HG02943 (cell line): ENCODE results near the gene P2RY8.
"Not testable (repeated sequence)": the region's sequence is repeated elsewhere in the genome, so short reads cannot be mapped to it uniquely, and the experiment has no call there.

Experiments
- ATAC-seq: cut with Tn5 transposase; IDR thresholded peaks from one replicate; pipeline ENCODE4 v1.9.1; 2021; ENCODE audit warnings: mild to moderate bottlenecking, low read depth, moderate library complexity; ENCODE audit not compliant: unreplicated experiment

The P2RY8 gene

DNA sequence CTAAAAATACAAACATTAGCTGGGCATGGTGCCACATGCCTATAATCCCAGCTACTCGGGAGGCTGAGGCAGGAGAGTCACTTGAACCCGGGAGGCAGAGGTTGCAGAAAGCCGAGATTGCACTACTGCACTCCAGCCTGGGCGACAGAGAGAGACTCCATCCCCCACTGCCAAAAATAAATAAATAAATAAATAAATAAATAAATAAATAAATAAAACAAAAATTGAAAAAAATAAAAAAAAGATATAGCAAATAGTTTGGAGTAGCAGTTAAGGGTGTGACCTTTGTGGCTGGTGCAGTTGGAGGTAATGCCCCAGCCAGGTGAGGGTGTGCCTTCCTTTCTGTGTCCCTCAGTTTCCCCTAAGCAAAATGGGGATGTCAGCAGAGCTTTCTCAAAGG, 14.1 kb downstream of the P2RY8 start:
- ATAC-seq, result not testable (repeated sequence)

DNA sequence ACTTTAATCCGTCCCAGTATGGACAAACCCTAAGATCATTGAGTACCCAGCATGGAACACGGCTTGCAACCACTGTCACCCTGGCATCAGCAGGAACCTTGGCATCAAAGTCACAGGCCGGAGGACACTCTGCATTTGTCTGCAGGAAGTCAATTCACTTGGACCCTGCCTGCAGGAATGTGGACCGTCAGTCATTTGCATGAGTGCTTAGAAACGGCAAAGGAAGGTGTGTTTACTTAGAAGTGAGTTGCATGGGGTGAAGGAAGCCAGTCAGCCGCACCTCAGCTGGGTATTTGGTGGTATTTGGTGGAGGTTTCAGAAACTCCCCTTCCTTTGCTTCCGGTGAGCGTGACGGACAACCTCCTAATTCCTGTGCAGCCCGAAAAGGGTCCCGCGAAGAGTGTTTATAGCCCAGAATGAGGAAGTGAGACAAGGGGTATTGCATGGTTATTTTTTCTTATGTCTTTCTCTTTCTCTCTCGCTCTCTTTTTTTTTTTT, 15.5 kb downstream of the P2RY8 start:
- ATAC-seq, result peak; percentile 92

DNA sequence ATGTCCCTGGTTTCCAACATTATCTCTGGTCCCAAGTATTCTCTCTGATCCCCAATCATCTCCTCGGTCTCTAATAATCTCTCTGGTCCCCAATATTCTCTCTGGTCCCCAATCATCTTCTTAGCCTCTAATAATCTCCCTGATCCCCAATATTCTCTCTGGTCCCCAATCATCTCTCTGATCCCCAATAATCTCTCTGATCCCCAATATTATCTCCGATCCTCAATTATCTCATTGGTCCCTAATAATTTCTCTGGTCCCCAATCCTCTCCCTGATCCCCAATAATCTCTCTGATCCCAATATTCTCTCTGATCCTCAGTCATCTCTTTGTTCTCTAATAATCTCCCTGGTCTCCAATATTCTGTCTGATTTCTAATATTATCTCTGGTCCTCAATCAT, 16.6 kb downstream of the P2RY8 start:
- ATAC-seq, result no peak

DNA sequence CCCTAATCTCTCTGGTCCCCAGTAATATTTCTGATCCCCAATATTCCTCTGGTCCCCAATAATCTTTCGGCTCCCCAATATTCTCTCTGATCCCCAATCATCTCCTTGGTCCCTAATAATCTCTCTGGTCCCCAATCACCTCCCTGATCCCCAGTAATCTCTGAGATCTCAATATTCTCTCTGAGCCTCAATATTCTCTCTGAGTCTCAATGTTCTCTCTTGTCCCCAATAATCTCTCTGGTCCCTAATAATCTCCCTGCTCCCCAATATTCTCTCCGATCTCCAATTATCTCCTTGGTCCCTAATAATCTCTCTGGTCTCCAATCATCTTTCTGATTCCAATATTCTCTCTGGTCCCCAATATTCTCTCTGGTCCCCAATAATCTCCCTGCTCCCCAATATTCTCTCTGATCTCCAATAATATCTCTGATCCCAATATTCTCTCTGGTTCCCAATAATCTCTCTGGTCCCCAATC, 17.9 kb downstream of the P2RY8 start:
- no peak for ATAC-seq

DNA sequence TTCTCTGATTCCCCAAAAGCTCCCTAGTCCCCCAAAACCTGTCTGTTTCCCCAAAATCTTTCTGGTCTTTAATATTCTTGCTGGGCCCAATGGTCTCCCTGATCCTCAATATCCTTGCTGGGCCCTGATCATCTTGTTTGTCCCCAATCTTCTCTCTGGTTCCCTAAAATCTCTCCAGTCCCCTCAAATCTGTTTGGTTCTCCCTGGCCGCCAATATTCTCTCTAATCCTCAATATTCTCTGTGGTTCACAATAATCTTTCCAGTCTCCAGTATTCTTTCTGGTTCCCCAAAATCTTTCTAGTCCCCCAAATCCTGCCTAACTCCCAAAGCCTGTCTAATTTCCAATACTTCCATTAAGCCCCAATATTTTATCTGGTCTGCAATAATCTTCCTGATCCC, 18.5 kb downstream of the P2RY8 start:
- no peak for ATAC-seq

DNA sequence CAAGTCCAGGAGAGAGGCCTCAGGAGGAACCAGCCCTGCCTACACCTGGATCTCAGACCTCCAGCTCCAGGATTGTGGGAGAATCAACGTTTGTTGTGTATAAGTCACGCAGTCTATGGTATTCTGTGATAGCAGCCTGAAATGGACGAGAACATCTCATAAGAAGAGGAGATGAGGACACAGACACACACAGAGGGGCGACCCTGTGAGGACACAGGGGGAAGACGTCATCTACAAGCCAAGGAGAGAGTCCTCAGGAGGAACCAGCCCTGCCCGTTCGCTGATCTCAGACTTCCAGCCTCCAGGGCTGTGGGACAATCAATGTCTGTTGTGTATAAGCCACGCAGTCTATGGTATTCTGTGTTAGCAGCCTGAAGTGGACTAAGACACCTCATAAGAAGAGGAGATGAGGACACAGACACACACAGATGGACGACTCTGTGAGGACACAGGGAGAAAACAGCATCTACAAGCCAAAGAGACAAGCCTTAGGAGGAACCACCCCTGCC, 20.3 kb downstream of the P2RY8 start:
- ATAC-seq, result no peak

DNA sequence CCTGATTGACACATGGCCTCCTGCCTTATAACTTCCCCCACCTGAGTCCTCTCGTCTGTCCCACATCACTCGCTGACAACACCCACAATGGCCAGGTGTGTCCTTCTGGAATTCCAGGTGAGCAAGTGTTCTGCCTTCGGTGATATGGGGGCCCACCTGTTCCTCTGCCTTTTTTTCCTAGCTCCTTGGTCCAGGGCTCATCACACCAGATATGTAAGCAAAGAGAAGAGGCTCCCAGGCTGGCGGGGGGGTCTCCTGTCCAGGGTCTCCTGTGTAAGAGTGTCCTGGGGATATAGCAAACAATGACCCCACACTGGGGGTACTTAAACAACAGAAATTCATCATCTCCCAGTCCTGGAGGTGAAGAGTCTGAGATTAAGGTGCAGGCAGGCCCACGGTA, 25.2 kb downstream of the P2RY8 start:
- ATAC-seq, result no peak

DNA sequence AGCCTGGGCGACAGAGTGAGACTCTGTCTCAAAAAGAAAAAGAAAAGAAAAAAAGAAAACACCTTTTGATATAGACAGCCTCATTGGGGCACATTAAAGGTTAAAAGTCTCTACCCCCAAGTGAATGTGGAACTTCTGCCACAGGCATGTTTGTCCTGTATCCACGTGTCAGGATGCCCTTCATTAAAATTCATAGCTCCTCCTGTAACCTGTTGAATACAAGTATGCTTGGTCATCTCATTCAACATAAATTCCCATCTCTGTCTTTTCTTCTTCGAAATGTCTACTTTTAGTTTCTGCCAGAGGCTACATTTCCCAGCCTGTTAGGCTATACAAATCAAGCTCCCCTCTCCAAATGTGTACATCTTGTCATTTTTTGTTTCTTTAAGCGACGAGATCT, 25.8 kb downstream of the P2RY8 start:
- no peak for ATAC-seq

DNA sequence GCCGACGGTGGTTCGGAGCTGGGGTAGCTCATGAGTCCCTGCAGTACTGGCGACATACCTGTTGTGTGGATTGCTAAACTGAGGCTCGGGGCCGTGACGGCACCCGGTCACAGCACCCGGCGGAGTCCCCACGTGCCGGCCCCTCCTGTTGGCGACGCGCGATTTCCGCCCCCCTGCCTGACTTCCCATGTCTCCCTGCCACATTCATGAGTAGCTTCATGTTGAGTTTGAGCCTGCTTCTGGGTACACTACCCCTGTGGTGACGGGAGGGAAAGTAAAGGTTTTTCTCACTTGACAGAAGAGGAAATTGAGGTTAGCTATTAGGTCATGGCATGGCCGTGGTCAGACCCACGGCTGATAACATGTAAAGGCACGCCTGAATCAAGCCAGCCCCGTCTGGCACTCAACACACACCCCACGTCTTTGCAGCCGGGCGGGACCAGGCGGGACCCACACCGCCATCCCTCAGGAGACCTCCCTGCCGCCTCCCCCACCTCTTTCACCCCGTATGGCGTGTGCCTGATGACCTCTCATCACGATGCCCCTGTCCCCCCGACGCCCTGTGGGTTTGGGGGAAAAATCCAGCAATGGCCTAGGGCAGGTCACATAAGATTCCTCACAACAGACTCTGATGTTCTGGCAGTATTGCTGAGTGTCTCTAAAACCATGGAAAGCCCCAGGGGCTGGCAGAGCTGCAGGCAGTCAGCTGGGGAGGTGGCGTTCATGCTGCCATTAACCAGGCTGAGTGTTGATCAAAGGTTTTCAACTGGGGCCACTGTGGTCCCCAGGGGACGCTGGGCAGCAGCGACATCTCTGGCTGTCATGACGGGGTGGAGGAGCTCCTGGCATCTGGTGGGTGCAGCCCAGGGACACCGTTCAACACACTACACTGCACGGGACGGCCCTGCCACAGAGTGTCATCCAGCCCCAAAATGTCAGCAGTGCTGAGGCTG, 29.2 kb downstream of the P2RY8 start:
- peak; percentile 72 for ATAC-seq

DNA sequence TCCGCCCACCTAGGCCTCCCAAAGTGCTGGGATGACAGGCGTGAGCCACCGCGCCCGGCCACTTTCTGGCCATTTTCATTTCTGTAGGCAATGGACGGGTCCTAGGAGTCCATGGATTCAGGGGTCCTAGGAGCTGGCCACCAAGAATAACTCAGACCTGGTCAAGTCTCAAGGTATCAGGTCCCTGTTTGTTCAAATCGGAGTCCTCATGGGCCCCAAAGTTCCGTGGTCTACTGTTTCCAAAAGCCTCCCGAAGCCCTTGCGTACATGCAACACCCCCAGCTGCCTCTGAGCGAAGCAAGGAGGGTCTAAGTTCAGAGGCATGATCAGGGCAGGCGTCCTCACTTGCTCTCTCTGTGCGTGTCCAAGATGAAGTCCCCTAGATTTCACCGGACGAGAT, 30.1 kb downstream of the P2RY8 start:
- no peak for ATAC-seq

DNA sequence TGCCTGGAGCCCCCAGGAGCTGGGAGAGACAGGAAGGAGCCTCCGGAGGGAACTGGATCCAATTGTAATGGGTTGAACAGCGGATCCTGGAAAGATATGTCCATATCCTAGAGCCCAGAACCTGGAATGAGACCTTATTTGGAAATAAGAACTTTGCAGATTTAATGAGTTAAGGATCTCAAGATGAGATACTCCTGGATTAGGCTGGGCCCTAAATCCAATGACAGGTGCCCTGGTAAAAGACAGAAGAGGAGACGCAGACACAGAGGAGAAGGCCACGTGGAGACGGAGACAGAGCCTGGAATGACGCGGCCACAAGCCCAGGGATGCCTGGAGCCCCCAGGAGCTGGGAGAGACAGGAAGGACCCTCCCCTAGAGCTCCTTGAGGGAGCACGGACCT, 34.1 kb downstream of the P2RY8 start:
- ATAC-seq, result no peak

DNA sequence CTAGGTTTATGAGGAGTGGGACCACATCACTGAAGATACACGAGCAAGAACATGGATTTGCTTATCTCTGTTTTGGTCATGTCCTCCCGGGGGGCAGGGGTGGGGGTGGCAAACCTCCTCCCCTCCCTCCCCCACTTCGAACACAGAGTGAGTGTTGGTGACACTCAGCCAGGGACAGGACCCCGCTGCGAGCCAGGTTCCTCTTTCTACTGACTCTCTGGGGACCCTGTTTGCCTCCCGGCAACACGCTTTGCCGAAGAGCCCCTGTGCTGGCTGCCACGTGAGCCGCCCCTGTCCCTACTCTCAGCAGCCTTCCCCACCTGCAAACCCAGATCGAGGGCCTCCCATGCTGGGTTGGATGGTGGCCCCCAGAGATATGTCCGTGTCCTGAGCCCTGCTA, 34.7 kb downstream of the P2RY8 start:
- no peak for ATAC-seq

DNA sequence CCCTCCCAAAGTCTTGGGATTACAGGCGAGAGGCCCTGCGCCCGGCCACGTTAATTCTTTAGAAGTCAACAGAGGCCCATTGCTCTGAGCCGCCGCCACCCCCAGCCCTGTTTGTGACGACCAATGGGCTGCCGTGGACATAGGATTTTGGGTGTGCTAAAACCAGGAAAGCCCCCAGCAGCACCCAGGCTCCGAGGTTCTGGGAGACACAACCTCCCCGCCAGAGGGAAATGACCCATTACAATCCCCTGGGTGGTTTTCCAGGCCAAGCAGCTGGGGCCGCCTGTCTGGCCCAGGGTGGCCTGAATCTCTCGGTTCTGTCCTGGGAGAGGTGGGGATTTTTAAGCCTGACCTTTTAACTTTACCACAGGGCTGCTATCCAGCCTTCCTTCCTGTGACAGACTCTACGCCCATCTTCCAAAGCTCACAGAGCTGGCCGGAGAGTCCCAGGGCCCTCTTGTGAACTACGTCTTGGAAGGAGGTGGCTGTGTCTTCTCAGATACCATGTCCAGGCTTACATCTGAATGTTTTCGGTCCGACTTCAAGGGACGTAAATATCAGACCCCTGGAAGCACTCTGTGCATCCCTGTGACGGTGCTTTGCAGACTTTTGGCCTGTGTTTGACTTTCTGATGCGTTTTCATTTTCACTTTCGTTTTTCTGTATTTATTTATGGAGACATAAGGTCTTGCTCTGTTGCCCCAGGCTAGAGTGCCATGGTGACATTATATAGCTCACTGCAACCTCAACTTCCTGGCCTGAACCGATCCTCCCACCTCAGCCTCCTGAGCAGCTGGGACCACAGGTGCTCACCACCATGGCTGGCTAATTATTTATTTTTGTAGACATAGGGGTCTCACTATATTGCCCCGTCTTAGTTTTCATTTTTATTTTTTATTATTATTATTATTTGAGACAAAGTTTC, 36.0 kb downstream of the P2RY8 start:
- peak; percentile 68 for ATAC-seq

DNA sequence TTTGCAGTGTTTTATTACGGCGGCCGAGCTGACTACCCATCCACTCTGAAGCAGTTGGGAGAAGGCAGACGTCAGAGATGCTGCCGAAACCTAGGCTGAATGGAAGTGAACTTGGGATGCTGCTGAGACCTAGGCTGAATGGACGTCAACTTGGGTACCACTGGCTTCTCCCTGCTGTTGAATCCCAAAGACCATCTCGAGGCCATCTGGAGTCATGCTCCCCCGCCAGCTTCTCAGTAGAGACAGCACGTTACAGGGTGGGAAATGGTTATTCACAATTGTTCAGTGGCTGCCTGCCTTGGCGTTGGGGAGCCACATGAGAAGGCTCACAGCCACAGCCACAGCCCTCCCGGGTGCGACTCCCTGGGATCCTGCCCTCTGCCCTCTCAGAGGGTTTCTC, 40.9 kb downstream of the P2RY8 start:
- ATAC-seq, result no peak

DNA sequence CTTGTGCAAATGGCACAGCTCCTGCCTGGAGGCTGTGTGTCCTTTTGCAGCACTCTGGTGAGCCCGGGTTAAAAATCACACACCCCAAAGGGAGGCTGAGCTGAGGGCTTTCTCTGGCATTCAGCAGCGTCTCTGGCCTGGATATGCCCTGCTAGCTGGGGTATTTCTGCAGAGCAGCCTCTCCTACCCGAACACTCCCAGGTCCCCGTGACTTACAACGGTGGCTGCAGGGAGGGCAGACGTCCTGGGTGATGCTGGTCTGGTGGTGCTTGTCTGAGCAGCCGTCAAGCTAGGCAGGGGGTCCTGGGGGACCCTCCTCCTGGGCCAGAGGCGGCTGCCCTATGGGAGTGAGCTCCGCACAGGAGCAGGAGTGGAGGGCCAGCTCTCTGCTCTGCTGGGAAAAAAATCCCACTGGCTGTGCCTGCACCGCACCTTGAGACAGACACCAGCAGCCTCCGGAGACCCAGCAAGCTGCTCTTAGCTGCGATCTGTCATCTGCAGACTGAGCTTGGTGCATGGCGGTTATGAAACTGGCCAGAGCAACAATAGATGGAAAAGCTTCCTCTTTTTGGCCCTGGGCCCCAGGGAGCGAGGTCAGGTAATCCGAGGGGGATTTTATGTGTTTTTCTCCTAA, 43.0 kb downstream of the P2RY8 start:
- ATAC-seq, result peak; percentile 48

DNA sequence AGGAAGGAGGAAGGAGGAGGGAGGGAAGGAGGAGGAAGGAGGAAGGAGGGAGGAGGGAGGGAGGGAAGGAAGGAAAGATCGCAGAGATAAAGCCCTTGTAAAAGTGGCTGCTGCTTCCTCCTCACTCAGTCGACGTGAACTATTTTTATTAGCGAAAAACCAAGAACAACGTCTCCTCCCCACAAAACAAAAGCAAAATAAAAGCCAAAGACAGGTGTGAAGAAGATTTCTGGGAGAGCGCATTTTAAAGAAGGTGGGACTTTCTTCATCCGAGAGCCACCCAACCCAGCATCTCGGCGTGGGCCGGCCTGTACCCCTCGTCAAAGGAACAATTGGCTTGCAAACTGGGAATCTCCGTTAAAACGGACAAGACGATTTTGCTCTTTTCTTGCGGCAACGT, 43.6 kb downstream of the P2RY8 start:
- no peak for ATAC-seq

DNA sequence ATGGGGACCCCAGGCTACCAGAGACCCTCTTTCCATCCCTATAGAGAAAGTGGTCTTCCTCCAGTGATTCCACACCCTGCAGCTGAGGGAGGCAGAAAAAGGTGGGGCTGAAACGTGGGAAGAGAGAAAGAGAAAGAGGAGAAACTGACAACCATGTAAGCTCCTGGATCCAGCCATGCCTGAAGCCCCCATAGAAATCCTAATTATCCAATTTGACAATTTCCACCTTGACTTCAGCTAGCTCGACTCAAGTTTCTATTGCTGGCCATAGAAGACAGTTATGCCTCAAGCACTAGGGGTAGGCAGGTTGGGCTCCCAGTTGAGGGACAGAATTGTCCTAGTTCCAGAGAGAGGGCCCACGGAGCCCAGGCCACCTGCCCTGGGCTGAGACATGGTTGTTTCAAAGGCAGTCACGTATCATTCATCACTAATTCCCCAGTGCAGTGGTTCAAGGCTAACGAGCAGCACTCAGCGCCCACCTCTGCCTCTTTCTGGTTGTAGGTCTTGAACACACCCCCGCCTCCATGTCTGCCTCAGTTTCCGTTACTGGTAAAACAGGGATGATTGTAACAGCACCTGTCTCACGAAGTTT, 44.5 kb downstream of the P2RY8 start:
- no peak for ATAC-seq

DNA sequence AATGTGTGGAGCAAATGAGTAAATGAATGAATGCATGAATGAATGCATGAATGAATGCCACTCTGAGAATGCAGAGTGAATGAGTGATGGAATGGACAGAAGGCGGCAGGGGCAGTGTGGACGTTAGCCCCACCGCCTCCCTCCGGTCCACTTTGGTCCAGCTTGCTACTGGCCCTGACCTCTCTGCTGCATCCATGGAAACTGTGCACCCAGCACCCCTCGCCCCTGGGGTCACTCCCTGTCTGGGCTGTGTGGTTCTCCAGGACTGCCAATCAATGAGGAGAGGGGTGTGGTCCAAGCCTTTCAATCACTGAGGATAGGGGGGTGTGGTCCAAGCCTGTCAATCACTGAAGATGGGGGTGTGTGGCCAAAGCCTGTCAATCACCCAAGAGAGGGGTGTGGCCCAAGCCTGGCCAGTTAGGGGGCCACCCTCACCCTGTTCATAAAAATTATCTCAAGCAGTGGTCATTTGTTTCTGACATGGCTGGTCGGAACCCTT, 45.1 kb downstream of the P2RY8 start:
- peak; percentile 80 for ATAC-seq

DNA sequence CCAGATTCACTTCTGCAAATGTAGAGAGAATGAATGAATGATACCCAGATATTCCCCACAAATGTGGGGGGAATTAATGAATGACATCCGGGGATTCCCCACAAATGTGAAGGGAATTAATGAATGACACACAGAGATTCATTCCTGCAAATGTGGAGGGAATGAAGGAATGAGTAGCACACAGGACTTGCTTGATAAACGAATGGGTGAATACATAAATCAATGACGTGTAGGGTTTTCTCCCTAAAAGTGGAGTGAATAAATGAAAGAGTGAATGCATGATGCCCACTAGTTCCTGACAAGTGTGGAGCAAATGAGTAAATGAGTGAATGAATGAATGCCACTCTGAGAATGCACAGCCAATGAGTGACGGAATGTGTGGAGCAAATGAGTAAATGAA, 45.7 kb downstream of the P2RY8 start:
- not testable (repeated sequence) for ATAC-seq

DNA sequence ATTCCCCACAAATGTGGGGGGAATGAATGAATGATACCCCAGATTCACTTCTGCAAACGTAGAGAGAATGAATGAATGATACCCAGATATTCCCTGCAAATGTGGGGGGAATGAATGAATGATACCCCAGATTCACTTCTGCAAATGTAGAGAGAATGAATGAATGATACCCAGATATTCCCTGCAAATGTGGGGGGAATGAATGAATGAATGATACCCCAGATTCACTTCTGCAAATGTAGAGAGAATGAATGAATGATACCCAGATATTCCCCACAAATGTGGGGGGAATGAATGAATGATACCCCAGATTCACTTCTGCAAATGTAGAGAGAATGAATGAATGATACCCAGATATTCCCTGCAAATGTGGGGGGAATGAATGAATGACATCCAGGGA, 46.3 kb downstream of the P2RY8 start:
- ATAC-seq, result not testable (repeated sequence)
